Left ventricle myocardium superior (tissue), 1 donor: ENCODE results near the gene NDRG4. TPM values are rescaled to one million over a fixed set of nuclear protein-coding genes. Genes with fewer than 3 reads are reported as not detected.
A peak's percentile ranks its signal among the peaks of the same experiment; 100 is the strongest.

ENCODE experiments used
- ATAC-seq: fragments of 200-7000 bp; cut with Tn5 transposase; one replicate; pipeline ENCODE4 v1.9.1; 2020; ENCODE audit warnings: mild to moderate bottlenecking, moderate library complexity
- DNase-seq: peaks from one replicate; pipeline ENCODE4 v3.0.0-alpha.2; 2020
- intact Hi-C: fragments of 100-400 bp; cut with micrococcal nuclease; formaldehyde crosslinking; loops from one replicate; pipeline ENCODE4 v1.11.0; 2022
- total RNA-seq: library from RNA; stranded (reverse); fragmentation: NEBNext Ultra II Directional; extraction: Animal tissue kit (Norgen Biotek cat#: 25700); gene quantifications from one replicate; pipeline ENCODE4 v1.2.1, GENCODE V29; 2021
- donor health status: DM: no; HTN: yes; CAD: no; lungs with severe emphysema.

Gene NDRG4
- total RNA-seq, 1 donor from 2014 or later = 580 TPM

- ATAC-seq = no peak
- DNase-seq = no peak
- intact Hi-C loops = no loop called here
Observed at GRCh38 chr16:58506241-58507194, 6.6 kb downstream of the NDRG4 start.

GRCh38 chr16:58507195-58507962 is 7.4 kb downstream of the NDRG4 start:
- no peak for DNase-seq
- intact Hi-C loops = no loop called here
- ATAC-seq = no peak

- DNase-seq = no peak
Observed at GRCh38 chr16:58507963-58508670, 8.2 kb downstream of the NDRG4 start.

GRCh38 chr16:58508671-58509251 is 8.8 kb downstream of the NDRG4 start:
- intact Hi-C loops = no loop called here
- ATAC-seq (no peak), DNase-seq (no peak)

More at GRCh38 chr16:58507963-58508670, 8.2 kb downstream of the NDRG4 start:
- intact Hi-C loops = no loop called here
- ATAC-seq = no peak

- no peak for DNase-seq
- no peak for ATAC-seq
- intact Hi-C loops = no loop called here
Observed at GRCh38 chr16:58509256-58510096, 9.5 kb downstream of the NDRG4 start.

GRCh38 chr16:58510097-58510775 is 10.3 kb downstream of the NDRG4 start:
- no peak for DNase-seq
- ATAC-seq = no peak
- intact Hi-C loops = no loop called here

GRCh38 chr16:58510776-58511628 is 11.1 kb downstream of the NDRG4 start:
- DNase-seq (no peak), ATAC-seq (peak; percentile 7)
- intact Hi-C loops = no loop called here

- DNase-seq = peak; percentile 87
- intact Hi-C loops = no loop called here
- peak; percentile 29 for ATAC-seq
Observed at GRCh38 chr16:58511933-58512815, 12.2 kb downstream of the NDRG4 start.

GRCh38 chr16:58513874-58514273 is 13.9 kb downstream of the NDRG4 start:
- DNase-seq (no peak), ATAC-seq (no peak)
- intact Hi-C loops = no loop called here

- intact Hi-C loops = no loop called here
- peak; percentile 94 for DNase-seq
- ATAC-seq = peak; percentile 90
Observed at GRCh38 chr16:58515125-58515870, 15.4 kb downstream of the NDRG4 start, which contains the start of gene SETD6. Gene SETD6, plus strand, starts transcription at chr16:58515517. Its CDS starts 21 bp downstream, at chr16:58515538.

- intact Hi-C loops = no loop called here
- DNase-seq = peak; percentile 69
Observed at GRCh38 chr16:58515871-58516767, 16.2 kb downstream of the NDRG4 start.

GRCh38 chr16:58516768-58517107 is 16.8 kb downstream of the NDRG4 start:
- DNase-seq = no peak
- intact Hi-C loops = no loop called here
- ATAC-seq = no peak

More at GRCh38 chr16:58515871-58516767, 16.2 kb downstream of the NDRG4 start:
- peak; percentile 36 for ATAC-seq

- intact Hi-C loops = no loop called here
- ATAC-seq (no peak), DNase-seq (no peak)
Observed at GRCh38 chr16:58518083-58518979, 18.4 kb downstream of the NDRG4 start.
